WTC11 (cell line): ENCODE data around the gene BLOC1S5. TPM values are rescaled to one million over a fixed set of nuclear protein-coding genes. Genes with fewer than 3 reads are reported as not detected.

Experiments used
- ATAC-seq: fragments of 200-7000 bp; cut with Tn5 transposase; 2 replicates; pipeline ENCODE4 v1.10.0; 2021; ENCODE audit warnings: mild to moderate bottlenecking, moderate library complexity
- CTCF ChIA-PET: fragments of 300-600 bp; sonication (Branson Sonifier 250); formaldehyde crosslinking; loops from one replicate; lab custom pipeline; 2021; ENCODE audit warnings: antibody characterized with exemption; lab: Charles Lee
- POLR2A ChIA-PET: fragments of 350-600 bp; sonication (Branson Sonifier 250); formaldehyde crosslinking; loops from one replicate; lab custom pipeline; 2021; ENCODE audit warnings: antibody characterized with exemption; lab: Charles Lee
- DNase-seq: peaks from one replicate; pipeline ENCODE4 v3.0.0; 2021; ENCODE audit warnings: low spot score
- H3K27ac Mint-ChIP-seq: 2 replicates; pipeline ENCODE4 v1.8.0; 2021; ENCODE audit warnings: mixed read lengths
- H3K27me3 Mint-ChIP-seq: 2 replicates; pipeline ENCODE4 v1.8.0; 2021; ENCODE audit warnings: low read depth, mild to moderate bottlenecking, moderate library complexity, mixed read lengths
- H3K36me3 Mint-ChIP-seq: 2 replicates; pipeline ENCODE4 v1.8.0; 2021; ENCODE audit warnings: mixed read lengths
- H3K4me1 Mint-ChIP-seq: 2 replicates; pipeline ENCODE4 v1.8.0; 2022; ENCODE audit warnings: mixed read lengths
- H3K4me3 Mint-ChIP-seq: 2 replicates; pipeline ENCODE4 v1.8.0; 2021; ENCODE audit warnings: mild to moderate bottlenecking, moderate library complexity, mixed read lengths
- H3K9me3 Mint-ChIP-seq: 2 replicates; pipeline ENCODE4 v1.8.0; 2021; ENCODE audit warnings: mixed read lengths
- ATF6 ChIP-seq: sonication (generic); formaldehyde crosslinking; IDR thresholded peaks from 2 replicates; pipeline ENCODE4 v1.8.1; 2023; ENCODE audit warnings: mild to moderate bottlenecking, missing genetic modification reagents
- CREB1 ChIP-seq: sonication (generic); formaldehyde crosslinking; IDR thresholded peaks from 2 replicates; pipeline ENCODE4 v1.8.0; 2023; ENCODE audit warnings: mild to moderate bottlenecking, missing genetic modification reagents
- CREM ChIP-seq: sonication (generic); formaldehyde crosslinking; IDR thresholded peaks from 2 replicates; pipeline ENCODE4 v1.8.1; 2022; ENCODE audit warnings: mild to moderate bottlenecking, missing genetic modification reagents, moderate library complexity
- EMX1 ChIP-seq: fragments of 250-450 bp; sonication (Bioruptor Pico); IDR thresholded peaks from 2 replicates; pipeline ENCODE4 v1.8.0; 2021; ENCODE audit warnings: mild to moderate bottlenecking
- JAZF1 ChIP-seq: fragments of 250-450 bp; sonication (Bioruptor Pico); IDR thresholded peaks from 2 replicates; pipeline ENCODE4 v1.9.0; 2021; ENCODE audit warnings: moderate library complexity, mild to moderate bottlenecking, inconsistent platforms
- MXD4 ChIP-seq: fragments of 250-450 bp; sonication (Bioruptor Pico); IDR thresholded peaks from 2 replicates; pipeline ENCODE4 v1.8.0; 2021; ENCODE audit warnings: mild to moderate bottlenecking, moderate library complexity, borderline replicate concordance
- NFYB ChIP-seq: sonication (generic); formaldehyde crosslinking; conservative IDR thresholded peaks from 2 replicates; pipeline ENCODE4 v1.8.0; 2022; ENCODE audit warnings: low read depth, missing genetic modification reagents
- PRRX2 ChIP-seq: fragments of 250-450 bp; sonication (Bioruptor Pico); IDR thresholded peaks from 2 replicates; pipeline ENCODE4 v1.8.0; 2021; ENCODE audit warnings: mild to moderate bottlenecking
- RELA ChIP-seq: sonication (generic); formaldehyde crosslinking; IDR thresholded peaks from 2 replicates; pipeline ENCODE4 v1.8.1; 2022; ENCODE audit warnings: missing genetic modification reagents, mild to moderate bottlenecking, borderline replicate concordance
- TCF7 ChIP-seq: sonication (generic); formaldehyde crosslinking; IDR thresholded peaks from 2 replicates; pipeline ENCODE4 v1.8.0; 2022; ENCODE audit warnings: mild to moderate bottlenecking, low read depth, missing genetic modification reagents, moderate library complexity
- TEAD4 ChIP-seq: sonication (generic); formaldehyde crosslinking; IDR thresholded peaks from 2 replicates; pipeline ENCODE4 v1.8.0; 2022; ENCODE audit warnings: mild to moderate bottlenecking, missing genetic modification reagents
- ZBTB21 ChIP-seq: sonication (generic); formaldehyde crosslinking; IDR thresholded peaks from 2 replicates; pipeline ENCODE4 v1.8.1; 2023; ENCODE audit warnings: mild to moderate bottlenecking, missing genetic modification reagents, borderline replicate concordance
- ZNF138 ChIP-seq: sonication (generic); formaldehyde crosslinking; conservative IDR thresholded peaks from 2 replicates; pipeline ENCODE4 v1.8.1; 2022; ENCODE audit warnings: mild to moderate bottlenecking, moderate library complexity, missing genetic modification reagents
- ZNF219 ChIP-seq: sonication (generic); formaldehyde crosslinking; IDR thresholded peaks from 2 replicates; pipeline ENCODE4 v1.8.0; 2023; ENCODE audit warnings: missing genetic modification reagents, mild to moderate bottlenecking, borderline replicate concordance
- ZNF232 ChIP-seq: sonication (generic); formaldehyde crosslinking; IDR thresholded peaks from 2 replicates; pipeline ENCODE4 v1.8.0; 2022; ENCODE audit warnings: mild to moderate bottlenecking, missing genetic modification reagents
- ZNF512 ChIP-seq: sonication (generic); formaldehyde crosslinking; IDR thresholded peaks from 2 replicates; pipeline ENCODE4 v1.8.1; 2022; ENCODE audit warnings: missing genetic modification reagents, borderline replicate concordance
- total RNA-seq: library from RNA; stranded (reverse); gene quantifications from 3 replicates; pipeline ENCODE4 v1.2.3, GENCODE V29; 2021
- TF ChIP-seq, protein P1 (sequence below): sonication (generic); formaldehyde crosslinking; IDR thresholded peaks from 2 replicates; pipeline ENCODE4 v1.8.0; 2023; ENCODE audit warnings: missing genetic modification reagents
- TF ChIP-seq, protein P2 (sequence below): fragments of 250-450 bp; sonication (Bioruptor Pico); IDR thresholded peaks from 2 replicates; pipeline ENCODE4 v1.9.0; 2021; ENCODE audit warnings: mild to moderate bottlenecking
- TF ChIP-seq, protein P3 (sequence below): sonication (generic); formaldehyde crosslinking; IDR thresholded peaks from 2 replicates; pipeline ENCODE4 v1.8.0; 2022; ENCODE audit warnings: missing genetic modification reagents
- TF ChIP-seq, protein P4 (sequence below): sonication (generic); formaldehyde crosslinking; IDR thresholded peaks from 2 replicates; pipeline ENCODE4 v1.8.0; 2022; ENCODE audit warnings: mild to moderate bottlenecking, missing genetic modification reagents

Gene BLOC1S5
- total RNA-seq, 1 experiment from 2014 or later = 17.9 TPM

DNA sequence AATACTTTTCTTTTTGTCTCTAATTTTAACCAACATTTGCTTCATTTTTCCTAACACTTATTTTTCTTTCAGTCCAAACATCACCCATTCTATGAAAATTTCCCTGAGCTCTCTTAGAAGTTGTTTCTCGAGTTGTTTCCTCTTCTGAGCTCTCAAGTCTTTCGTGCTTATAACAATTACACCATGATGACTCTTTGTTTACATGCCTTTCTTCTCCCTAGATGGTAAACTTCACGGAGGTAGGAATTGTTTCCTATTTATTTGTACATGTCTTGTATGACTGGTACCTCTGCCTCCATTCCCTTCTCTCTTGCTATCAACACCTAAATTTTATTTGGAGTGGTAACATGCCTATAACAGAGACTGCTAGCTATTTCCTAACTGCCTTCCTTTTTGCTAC is 6.4 kb downstream of the BLOC1S5 start:
- Mint-ChIP-seq H3K36me3 (peaks cover 24% of the 10 kb centered on the region), H3K27ac (peak overlapping the region; percentile 51; the same call in 1 of the 2 replicates), H3K27me3 (no peaks in the 10 kb centered on the region), H3K4me1 (no peaks in the 10 kb centered on the region), H3K9me3 (no peaks in the 10 kb centered on the region), H3K4me3 (no peak overlapping the region)
- ChIA-PET CTCF (interaction anchor here (0.6 kb wide), 1 partner anchor 335 kb away, joined by 3 read pairs; no protein-coding TSS in a partner anchor), POLR2A (no interaction called here)
- TF ChIP-seq, protein P1, sequence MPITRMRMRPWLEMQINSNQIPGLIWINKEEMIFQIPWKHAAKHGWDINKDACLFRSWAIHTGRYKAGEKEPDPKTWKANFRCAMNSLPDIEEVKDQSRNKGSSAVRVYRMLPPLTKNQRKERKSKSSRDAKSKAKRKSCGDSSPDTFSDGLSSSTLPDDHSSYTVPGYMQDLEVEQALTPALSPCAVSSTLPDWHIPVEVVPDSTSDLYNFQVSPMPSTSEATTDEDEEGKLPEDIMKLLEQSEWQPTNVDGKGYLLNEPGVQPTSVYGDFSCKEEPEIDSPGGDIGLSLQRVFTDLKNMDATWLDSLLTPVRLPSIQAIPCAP = no peak
- TF ChIP-seq CREM (CRISPR knock-in tag) (no peak), JAZF1 (CRISPR knock-in tag) (no peak), ZBTB21 (CRISPR knock-in tag) (no peak)
- DNase-seq (no peak), ATAC-seq (no peak)

GRCh38 chr6:8057263-8057662 is 6.9 kb downstream of the BLOC1S5 start:
- Mint-ChIP-seq H3K4me1 (no peaks in the 10 kb centered on the region), H3K4me3 (no peak overlapping the region), H3K27me3 (no peaks in the 10 kb centered on the region), H3K36me3 (peaks cover 27% of the 10 kb centered on the region), H3K9me3 (peaks cover 2% of the 10 kb centered on the region), H3K27ac (no peak overlapping the region)
- TF ChIP-seq, protein P2, sequence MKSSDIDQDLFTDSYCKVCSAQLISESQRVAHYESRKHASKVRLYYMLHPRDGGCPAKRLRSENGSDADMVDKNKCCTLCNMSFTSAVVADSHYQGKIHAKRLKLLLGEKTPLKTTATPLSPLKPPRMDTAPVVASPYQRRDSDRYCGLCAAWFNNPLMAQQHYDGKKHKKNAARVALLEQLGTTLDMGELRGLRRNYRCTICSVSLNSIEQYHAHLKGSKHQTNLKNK (CRISPR knock-in tag) = no peak
- TF ChIP-seq PRRX2 (CRISPR knock-in tag) = no peak
- no peak for TF ChIP-seq TEAD4 (CRISPR knock-in tag)
- TF ChIP-seq RELA (CRISPR knock-in tag) = no peak
- TF ChIP-seq ATF6 (CRISPR knock-in tag) = no peak
- no peak for TF ChIP-seq MXD4
- no peak for TF ChIP-seq NFYB
- TF ChIP-seq ZNF219 (CRISPR knock-in tag) = no peak
- TF ChIP-seq, protein P3, sequence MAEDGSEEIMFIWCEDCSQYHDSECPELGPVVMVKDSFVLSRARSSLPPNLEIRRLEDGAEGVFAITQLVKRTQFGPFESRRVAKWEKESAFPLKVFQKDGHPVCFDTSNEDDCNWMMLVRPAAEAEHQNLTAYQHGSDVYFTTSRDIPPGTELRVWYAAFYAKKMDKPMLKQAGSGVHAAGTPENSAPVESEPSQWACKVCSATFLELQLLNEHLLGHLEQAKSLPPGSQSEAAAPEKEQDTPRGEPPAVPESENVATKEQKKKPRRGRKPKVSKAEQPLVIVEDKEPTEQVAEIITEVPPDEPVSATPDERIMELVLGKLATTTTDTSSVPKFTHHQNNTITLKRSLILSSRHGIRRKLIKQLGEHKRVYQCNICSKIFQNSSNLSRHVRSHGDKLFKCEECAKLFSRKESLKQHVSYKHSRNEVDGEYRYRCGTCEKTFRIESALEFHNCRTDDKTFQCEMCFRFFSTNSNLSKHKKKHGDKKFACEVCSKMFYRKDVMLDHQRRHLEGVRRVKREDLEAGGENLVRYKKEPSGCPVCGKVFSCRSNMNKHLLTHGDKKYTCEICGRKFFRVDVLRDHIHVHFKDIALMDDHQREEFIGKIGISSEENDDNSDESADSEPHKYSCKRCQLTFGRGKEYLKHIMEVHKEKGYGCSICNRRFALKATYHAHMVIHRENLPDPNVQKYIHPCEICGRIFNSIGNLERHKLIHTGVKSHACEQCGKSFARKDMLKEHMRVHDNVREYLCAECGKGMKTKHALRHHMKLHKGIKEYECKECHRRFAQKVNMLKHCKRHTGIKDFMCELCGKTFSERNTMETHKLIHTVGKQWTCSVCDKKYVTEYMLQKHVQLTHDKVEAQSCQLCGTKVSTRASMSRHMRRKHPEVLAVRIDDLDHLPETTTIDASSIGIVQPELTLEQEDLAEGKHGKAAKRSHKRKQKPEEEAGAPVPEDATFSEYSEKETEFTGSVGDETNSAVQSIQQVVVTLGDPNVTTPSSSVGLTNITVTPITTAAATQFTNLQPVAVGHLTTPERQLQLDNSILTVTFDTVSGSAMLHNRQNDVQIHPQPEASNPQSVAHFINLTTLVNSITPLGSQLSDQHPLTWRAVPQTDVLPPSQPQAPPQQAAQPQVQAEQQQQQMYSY (CRISPR knock-in tag) = no peak
- TF ChIP-seq TCF7 = no peak
- TF ChIP-seq ZNF138 (CRISPR knock-in tag) = no peak
- TF ChIP-seq ZNF512 = no peak
- TF ChIP-seq ZNF232 = no peak
- TF ChIP-seq EMX1 (CRISPR knock-in tag) = no peak
- TF ChIP-seq, protein P4, sequence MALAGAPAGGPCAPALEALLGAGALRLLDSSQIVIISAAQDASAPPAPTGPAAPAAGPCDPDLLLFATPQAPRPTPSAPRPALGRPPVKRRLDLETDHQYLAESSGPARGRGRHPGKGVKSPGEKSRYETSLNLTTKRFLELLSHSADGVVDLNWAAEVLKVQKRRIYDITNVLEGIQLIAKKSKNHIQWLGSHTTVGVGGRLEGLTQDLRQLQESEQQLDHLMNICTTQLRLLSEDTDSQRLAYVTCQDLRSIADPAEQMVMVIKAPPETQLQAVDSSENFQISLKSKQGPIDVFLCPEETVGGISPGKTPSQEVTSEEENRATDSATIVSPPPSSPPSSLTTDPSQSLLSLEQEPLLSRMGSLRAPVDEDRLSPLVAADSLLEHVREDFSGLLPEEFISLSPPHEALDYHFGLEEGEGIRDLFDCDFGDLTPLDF (CRISPR knock-in tag) = no peak
- TF ChIP-seq CREB1 (CRISPR knock-in tag) = no peak
- ChIA-PET CTCF (no interaction called here), POLR2A (no interaction called here)
- no peak for DNase-seq
- ATAC-seq = no peak
